HG03571 (cell line): ENCODE measurements around the gene PBX3.

Experiments used
- ATAC-seq: cut with Tn5 transposase; IDR thresholded peaks from one replicate; pipeline ENCODE4 v1.9.1; 2021; ENCODE audit not compliant: unreplicated experiment

The PBX3 gene

GRCh38 chr9:126016579-126017290 lies 269.6 kb downstream of the PBX3 start:
- no peak for ATAC-seq
